Nephron (organoid): ENCODE results near the gene NINL.

Experiments
- H3K27ac Mint-ChIP-seq, 3 experiments: 2 replicates each; pipeline ENCODE4 v1.8.0; 2020; ENCODE audit warnings: mixed read lengths in 3 of 3, mild to moderate bottlenecking in 2 of 3, moderate library complexity in 1 of 3
- H3K27me3 Mint-ChIP-seq: 2 replicates; pipeline ENCODE4 v1.8.0; 2021; ENCODE audit warnings: low read depth, mild to moderate bottlenecking, moderate library complexity, mixed read lengths
- H3K36me3 Mint-ChIP-seq: 2 replicates; pipeline ENCODE4 v1.8.0; 2020; ENCODE audit warnings: low read depth, mixed read lengths
- H3K4me1 Mint-ChIP-seq: 2 replicates; pipeline ENCODE4 v1.8.0; 2020; ENCODE audit warnings: mixed read lengths
- H3K4me3 Mint-ChIP-seq, 3 experiments: 2 replicates each; pipeline ENCODE4 v1.8.0; 2020; ENCODE audit warnings: mild to moderate bottlenecking in 3 of 3, mixed read lengths in 3 of 3, moderate library complexity in 2 of 3
- H3K9me3 Mint-ChIP-seq: 2 replicates; pipeline ENCODE4 v1.8.0; 2020; ENCODE audit warnings: mixed read lengths
- CTCF ChIP-seq, 3 experiments: fragments of 200-600 bp; sonication (generic); IDR thresholded peaks; one replicate each; pipeline ENCODE4 v1.5.0; 2021; ENCODE audit warnings: antibody characterized with exemption in 3 of 3; ENCODE audit not compliant: unreplicated experiment in 3 of 3

The NINL gene

GRCh38 chr20:25461786-25462545 lies 123.4 kb downstream of the NINL start:
- Mint-ChIP-seq H3K36me3 (peaks cover 70% of the 10 kb centered on the region), H3K4me3 (no peak overlapping the region), H3K4me1 (no peaks in the 10 kb centered on the region), H3K27me3 (no peaks in the 10 kb centered on the region), H3K9me3 (no peaks in the 10 kb centered on the region), H3K27ac (no peak overlapping the region)
- TF ChIP-seq CTCF (IDR thresholded peaks at IDR 0.05; ENCODE audit: unreplicated experiment in 3 of 3): no peak

GRCh38 chr20:25461281-25461650 lies 124.1 kb downstream of the NINL start:
- no peak for TF ChIP-seq CTCF (IDR thresholded peaks at IDR 0.05; ENCODE audit: unreplicated experiment in 3 of 3)
- Mint-ChIP-seq H3K9me3 (no peaks in the 10 kb centered on the region), H3K27me3 (no peaks in the 10 kb centered on the region), H3K36me3 (peaks cover 68% of the 10 kb centered on the region), H3K4me3 (no peak overlapping the region), H3K27ac (no peak overlapping the region), H3K4me1 (no peaks in the 10 kb centered on the region)

- no peaks in the 10 kb centered on the region for H3K4me1 Mint-ChIP-seq
- H3K27ac Mint-ChIP-seq: no peak overlapping the region
- no peak overlapping the region for H3K4me3 Mint-ChIP-seq
- no peaks in the 10 kb centered on the region for H3K9me3 Mint-ChIP-seq
- H3K27me3 Mint-ChIP-seq: no peaks in the 10 kb centered on the region
- no peak for TF ChIP-seq CTCF (IDR thresholded peaks at IDR 0.05; ENCODE audit: unreplicated experiment in 3 of 3)
- peaks cover 63% of the 10 kb centered on the region for H3K36me3 Mint-ChIP-seq
Measured at GRCh38 chr20:25460566-25461280, 124.6 kb downstream of the NINL start.

GRCh38 chr20:25459916-25460535 lies 125.3 kb downstream of the NINL start:
- Mint-ChIP-seq H3K36me3 (peaks cover 63% of the 10 kb centered on the region), H3K27ac (no peak overlapping the region), H3K27me3 (no peaks in the 10 kb centered on the region), H3K4me3 (no peak overlapping the region), H3K4me1 (no peaks in the 10 kb centered on the region), H3K9me3 (no peaks in the 10 kb centered on the region)
- no peak for TF ChIP-seq CTCF (IDR thresholded peaks at IDR 0.05; ENCODE audit: unreplicated experiment in 3 of 3)

- Mint-ChIP-seq H3K27ac (no peak overlapping the region), H3K9me3 (no peaks in the 10 kb centered on the region), H3K4me1 (no peaks in the 10 kb centered on the region), H3K27me3 (no peaks in the 10 kb centered on the region), H3K4me3 (no peak overlapping the region), H3K36me3 (peaks cover 63% of the 10 kb centered on the region)
- no peak for TF ChIP-seq CTCF (IDR thresholded peaks at IDR 0.05; ENCODE audit: unreplicated experiment in 3 of 3)
Measured at GRCh38 chr20:25459111-25459830, 126.1 kb downstream of the NINL start.
